ENCODE data around the gene OR2T8.

OR2T8 gene

GRCh38 chr1:247961791-247962190 is 41.7 kb downstream of the OR2T8 start:
- DNase-seq (ENCODE audit: low read depth, low spot score), result no peak

- DNase-seq (ENCODE audit: low read depth, low spot score), result no peak
Measured at GRCh38 chr1:247962911-247963588, 43.0 kb downstream of the OR2T8 start.

- DNase-seq (ENCODE audit: low read depth, low spot score), result no peak
Measured at GRCh38 chr1:247964933-247965332, 44.9 kb downstream of the OR2T8 start, which contains the start of gene OR2AK2. OR2AK2 (plus strand) TSS chr1:247965233; CDS start chr1:247965377, 144 bp downstream.

- no peak for DNase-seq (ENCODE audit: low read depth, low spot score)
Measured at GRCh38 chr1:247966532-247967204, 46.6 kb downstream of the OR2T8 start.
